ENCODE data around the gene APPBP2. TPM values are rescaled to one million over a fixed set of nuclear protein-coding genes. Genes with fewer than 3 reads are reported as not detected.

The APPBP2 gene
- total RNA-seq, 4 donors from 2014 or later = 22.0 to 35.8 (median 30.9) TPM

- TF ChIP-seq CTCF (IDR thresholded peaks at IDR 0.05) = no peak
- ATAC-seq (ENCODE audit: low FRiP score) = no peak
- no peak for DNase-seq (ENCODE audit: low spot score)
These were observed 19.6 kb upstream of the APPBP2 start for GRCh38 chr17:60545465-60546191.

DNA sequence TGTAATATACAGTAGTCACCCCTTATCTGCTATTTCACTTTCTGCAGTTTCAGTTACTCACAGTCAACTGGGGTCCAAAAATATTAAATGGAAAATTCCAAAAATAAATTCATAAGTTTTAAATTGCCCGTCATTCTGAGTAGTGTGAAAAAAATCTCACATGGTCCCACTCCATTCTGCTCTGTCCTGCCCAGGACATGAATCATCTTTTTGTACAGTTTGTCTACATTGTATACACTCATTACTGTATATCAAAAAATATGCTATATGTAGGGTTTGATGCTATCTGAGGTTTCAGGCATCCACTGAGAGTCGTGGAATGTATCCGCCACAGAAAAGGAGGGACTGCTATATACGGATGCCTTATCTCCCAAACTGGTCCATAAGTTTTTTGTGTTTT is 16.0 kb upstream of the APPBP2 start:
- TF ChIP-seq CTCF (IDR thresholded peaks at IDR 0.05) = no peak

GRCh38 chr17:60540460-60540859 is 14.4 kb upstream of the APPBP2 start:
- TF ChIP-seq CTCF (IDR thresholded peaks at IDR 0.05) = no peak
- no peak for DNase-seq (ENCODE audit: low spot score)
- no peak for ATAC-seq (ENCODE audit: low FRiP score)

More for the DNA sequence above, 16.0 kb upstream of the APPBP2 start:
- DNase-seq (ENCODE audit: low spot score) (no peak), ATAC-seq (ENCODE audit: low FRiP score) (no peak)

GRCh38 chr17:60539807-60540206 is 13.8 kb upstream of the APPBP2 start:
- no peak for TF ChIP-seq CTCF (IDR thresholded peaks at IDR 0.05)
- ATAC-seq (ENCODE audit: low FRiP score) (no peak), DNase-seq (ENCODE audit: low spot score) (no peak)

DNA sequence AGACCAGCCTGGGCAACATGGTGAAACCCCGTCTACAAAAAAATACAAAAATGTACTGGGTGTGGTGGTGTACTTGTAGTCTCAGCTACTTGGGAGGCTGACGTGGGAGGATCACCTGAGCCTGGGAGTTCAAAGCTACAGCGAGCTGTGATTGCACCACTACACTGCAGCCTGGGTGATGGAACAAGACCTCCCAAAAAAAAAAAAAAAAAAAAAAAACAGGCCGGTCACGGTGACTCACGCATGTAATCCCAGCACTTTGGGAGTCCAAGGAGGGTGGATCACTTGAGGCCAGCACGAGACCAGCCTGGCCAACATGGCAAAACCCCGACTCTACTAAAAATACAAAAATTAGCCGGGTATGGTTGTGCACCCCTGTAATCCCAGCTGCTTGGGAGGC is 12.7 kb upstream of the APPBP2 start:
- no peak for TF ChIP-seq CTCF (IDR thresholded peaks at IDR 0.05)
- ATAC-seq (ENCODE audit: low FRiP score) = no peak

GRCh38 chr17:60535382-60536279 is 9.6 kb upstream of the APPBP2 start:
- TF ChIP-seq CTCF (IDR thresholded peaks at IDR 0.05) = no peak
- no peak for ATAC-seq (ENCODE audit: low FRiP score)
- no peak for DNase-seq (ENCODE audit: low spot score)

More for the DNA sequence above, 12.7 kb upstream of the APPBP2 start:
- DNase-seq (ENCODE audit: low spot score) = no peak

Measured in omental fat pad (tissue), 4 donors.